Measurements from ENCODE around the gene TMC5. TPM values are rescaled to one million over a fixed set of nuclear protein-coding genes. Genes with fewer than 3 reads are reported as not detected.

Gene TMC5
- polyA plus RNA-seq, 1 donor = 17.3 TPM

- WGBS (ENCODE audit: insufficient coverage, low lambda C conversion rate) = no CpG with 5 or more reads among the region's 5 CpGs
- DNase-seq = no peak
- peaks cover 62% of the 10 kb centered on the region for H3K36me3 ChIP-seq (ENCODE audit: control insufficient read depth, insufficient read depth, low read length)
Observed at GRCh38 chr16:19446886-19447285, 29.2 kb downstream of the TMC5 start.

DNA sequence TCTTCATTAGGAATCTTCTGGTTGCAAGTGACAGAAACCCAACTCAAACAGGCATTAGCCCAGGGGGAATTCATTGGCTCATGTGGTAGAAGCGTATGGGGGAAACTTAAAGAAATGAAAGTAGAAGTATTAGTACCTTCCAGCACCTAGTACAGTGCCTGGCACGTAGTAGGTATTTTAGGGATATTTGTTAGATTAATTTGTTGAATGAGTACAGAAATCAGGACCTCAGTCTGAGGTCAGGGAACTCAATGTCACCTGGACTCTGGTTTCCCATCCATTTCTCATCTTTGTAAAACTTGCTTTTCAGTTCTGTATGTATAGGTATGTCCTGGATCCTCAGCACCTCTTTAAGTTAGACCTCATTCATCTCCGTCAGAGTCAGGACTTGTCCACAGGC, 32.5 kb downstream of the TMC5 start:
- H3K27me3 ChIP-seq (ENCODE audit: control insufficient read depth, insufficient read depth, low read length) = no peaks in the 10 kb centered on the region
- 100% methylated on average over 2 of the region's 3 CpGs for WGBS (ENCODE audit: insufficient coverage, low lambda C conversion rate)

More at GRCh38 chr16:19446886-19447285, 29.2 kb downstream of the TMC5 start:
- H3K9me3 ChIP-seq (ENCODE audit: control insufficient read depth, low read depth, low read length) = no peaks in the 10 kb centered on the region
- H3K4me1 ChIP-seq (ENCODE audit: control insufficient read depth, insufficient read depth, low read length) = no peaks in the 10 kb centered on the region
- no peak overlapping the region for H3K4me3 ChIP-seq (ENCODE audit: low read length)
- H3K27me3 ChIP-seq (ENCODE audit: control insufficient read depth, insufficient read depth, low read length) = no peaks in the 10 kb centered on the region
- no peak overlapping the region for H3K27ac ChIP-seq (ENCODE audit: low read length)

GRCh38 chr16:19458722-19459379, 41.2 kb downstream of the TMC5 start:
- Histone ChIP-seq H3K27me3 (ENCODE audit: control insufficient read depth, insufficient read depth, low read length) (no peaks in the 10 kb centered on the region), H3K4me3 (ENCODE audit: low read length) (no peak overlapping the region), H3K4me1 (ENCODE audit: control insufficient read depth, insufficient read depth, low read length) (no peaks in the 10 kb centered on the region), H3K27ac (ENCODE audit: low read length) (no peak overlapping the region), H3K36me3 (ENCODE audit: control insufficient read depth, insufficient read depth, low read length) (peaks cover 53% of the 10 kb centered on the region), H3K9me3 (ENCODE audit: control insufficient read depth, low read depth, low read length) (no peaks in the 10 kb centered on the region)
- 88% methylated on average over 3 of the region's 9 CpGs for WGBS (ENCODE audit: insufficient coverage, low lambda C conversion rate)
- no peak for DNase-seq

More for the DNA sequence above, 32.5 kb downstream of the TMC5 start:
- Histone ChIP-seq H3K4me3 (ENCODE audit: low read length) (no peak overlapping the region), H3K9me3 (ENCODE audit: control insufficient read depth, low read depth, low read length) (no peaks in the 10 kb centered on the region), H3K36me3 (ENCODE audit: control insufficient read depth, insufficient read depth, low read length) (peaks cover 47% of the 10 kb centered on the region), H3K27ac (ENCODE audit: low read length) (no peak overlapping the region), H3K4me1 (ENCODE audit: control insufficient read depth, insufficient read depth, low read length) (no peaks in the 10 kb centered on the region)
- DNase-seq = no peak

DNA sequence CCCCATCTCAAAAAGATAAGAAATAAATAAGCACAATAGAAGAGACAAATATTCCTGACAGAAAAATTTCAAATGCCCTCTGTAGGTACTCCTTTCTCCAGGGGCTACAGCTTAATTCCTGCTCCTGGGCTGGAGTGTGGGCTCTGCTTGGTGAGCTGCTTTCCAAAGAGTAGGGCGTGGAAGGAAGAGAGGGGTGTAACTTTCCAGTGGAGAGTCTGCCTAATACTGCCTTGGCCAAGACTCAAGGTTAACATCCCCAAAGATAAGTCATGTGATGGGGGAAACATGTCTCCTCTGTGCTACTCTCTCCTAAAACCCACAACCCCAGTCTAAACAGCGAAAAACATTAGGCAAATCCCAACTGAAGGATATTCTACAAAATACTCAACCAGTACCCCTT, 42.7 kb downstream of the TMC5 start:
- peaks cover 51% of the 10 kb centered on the region for H3K36me3 ChIP-seq (ENCODE audit: control insufficient read depth, insufficient read depth, low read length)
- WGBS (ENCODE audit: insufficient coverage, low lambda C conversion rate) = no CpG with 5 or more reads among the region's 2 CpGs
- DNase-seq = no peak
- no peaks in the 10 kb centered on the region for H3K9me3 ChIP-seq (ENCODE audit: control insufficient read depth, low read depth, low read length)
- no peak overlapping the region for H3K4me3 ChIP-seq (ENCODE audit: low read length)
- no peaks in the 10 kb centered on the region for H3K4me1 ChIP-seq (ENCODE audit: control insufficient read depth, insufficient read depth, low read length)
- no peak overlapping the region for H3K27ac ChIP-seq (ENCODE audit: low read length)
- no peaks in the 10 kb centered on the region for H3K27me3 ChIP-seq (ENCODE audit: control insufficient read depth, insufficient read depth, low read length)

DNA sequence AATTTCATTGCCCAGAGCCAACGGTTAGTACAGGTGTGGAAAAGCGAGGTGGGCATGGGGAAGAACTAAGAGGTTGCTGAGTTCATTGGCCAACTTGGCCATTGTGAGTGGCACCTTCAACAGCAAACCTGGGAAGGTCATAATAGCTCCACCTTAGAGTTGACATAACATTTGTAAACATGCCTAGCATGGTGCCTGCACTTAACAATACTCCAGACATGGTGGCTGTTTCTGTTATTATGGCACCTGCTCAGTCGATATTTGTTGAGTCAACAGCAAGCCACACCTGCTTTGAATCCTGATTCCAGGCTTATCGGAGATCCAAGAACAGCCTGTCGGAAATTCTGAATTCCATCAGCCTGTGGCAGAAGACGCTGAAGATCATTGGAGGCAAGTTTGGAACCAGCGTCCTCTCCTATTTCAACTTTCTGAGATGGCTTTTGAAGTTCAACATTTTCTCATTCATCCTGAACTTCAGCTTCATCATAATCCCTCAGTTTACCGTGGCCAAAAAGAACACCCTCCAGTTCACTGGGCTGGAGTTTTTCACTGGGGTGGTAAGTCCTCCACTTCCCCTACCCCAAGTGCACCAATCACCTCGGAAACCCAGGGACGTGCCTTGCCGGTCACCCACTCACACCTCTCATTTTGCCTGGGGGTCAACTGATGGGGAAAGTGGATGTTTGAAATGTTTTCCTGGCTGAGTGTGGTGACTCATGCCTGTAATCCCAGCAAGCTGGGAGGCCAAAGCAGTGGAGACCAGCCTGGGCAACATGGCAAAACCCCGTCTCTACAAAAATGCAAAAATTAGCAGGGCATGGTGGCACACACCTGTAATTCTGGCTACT, 46.0 kb downstream of the TMC5 start:
- H3K36me3 ChIP-seq (ENCODE audit: control insufficient read depth, insufficient read depth, low read length) = peaks cover 67% of the 10 kb centered on the region
- H3K27me3 ChIP-seq (ENCODE audit: control insufficient read depth, insufficient read depth, low read length) = no peaks in the 10 kb centered on the region
- H3K9me3 ChIP-seq (ENCODE audit: control insufficient read depth, low read depth, low read length) = no peaks in the 10 kb centered on the region
- 93% methylated on average over 3 of the region's 12 CpGs for WGBS (ENCODE audit: insufficient coverage, low lambda C conversion rate)
- H3K4me3 ChIP-seq (ENCODE audit: low read length) = no peak overlapping the region
- H3K27ac ChIP-seq (ENCODE audit: low read length) = no peak overlapping the region
- no peaks in the 10 kb centered on the region for H3K4me1 ChIP-seq (ENCODE audit: control insufficient read depth, insufficient read depth, low read length)
- peak in 1 of 2 donors; percentile 20 for DNase-seq

GRCh38 chr16:19468300-19468699, 50.6 kb downstream of the TMC5 start:
- no peaks in the 10 kb centered on the region for H3K4me1 ChIP-seq (ENCODE audit: control insufficient read depth, insufficient read depth, low read length)
- H3K27me3 ChIP-seq (ENCODE audit: control insufficient read depth, insufficient read depth, low read length) = no peaks in the 10 kb centered on the region
- H3K27ac ChIP-seq (ENCODE audit: low read length) = no peak overlapping the region
- H3K4me3 ChIP-seq (ENCODE audit: low read length) = no peak overlapping the region
- DNase-seq = no peak
- no peaks in the 10 kb centered on the region for H3K9me3 ChIP-seq (ENCODE audit: control insufficient read depth, low read depth, low read length)
- no CpG with 5 or more reads among the region's 3 CpGs for WGBS (ENCODE audit: insufficient coverage, low lambda C conversion rate)
- H3K36me3 ChIP-seq (ENCODE audit: control insufficient read depth, insufficient read depth, low read length) = peaks cover 65% of the 10 kb centered on the region

- H3K36me3 ChIP-seq (ENCODE audit: control insufficient read depth, insufficient read depth, low read length) = peaks cover 61% of the 10 kb centered on the region
- no peak overlapping the region for H3K27ac ChIP-seq (ENCODE audit: low read length)
- DNase-seq = no peak
- WGBS (ENCODE audit: insufficient coverage, low lambda C conversion rate) = no CpG with 5 or more reads among the region's 6 CpGs
- H3K4me1 ChIP-seq (ENCODE audit: control insufficient read depth, insufficient read depth, low read length) = no peaks in the 10 kb centered on the region
- no peaks in the 10 kb centered on the region for H3K9me3 ChIP-seq (ENCODE audit: control insufficient read depth, low read depth, low read length)
- no peaks in the 10 kb centered on the region for H3K27me3 ChIP-seq (ENCODE audit: control insufficient read depth, insufficient read depth, low read length)
- H3K4me3 ChIP-seq (ENCODE audit: low read length) = no peak overlapping the region
Observed at GRCh38 chr16:19472482-19472881, 54.8 kb downstream of the TMC5 start.

DNA sequence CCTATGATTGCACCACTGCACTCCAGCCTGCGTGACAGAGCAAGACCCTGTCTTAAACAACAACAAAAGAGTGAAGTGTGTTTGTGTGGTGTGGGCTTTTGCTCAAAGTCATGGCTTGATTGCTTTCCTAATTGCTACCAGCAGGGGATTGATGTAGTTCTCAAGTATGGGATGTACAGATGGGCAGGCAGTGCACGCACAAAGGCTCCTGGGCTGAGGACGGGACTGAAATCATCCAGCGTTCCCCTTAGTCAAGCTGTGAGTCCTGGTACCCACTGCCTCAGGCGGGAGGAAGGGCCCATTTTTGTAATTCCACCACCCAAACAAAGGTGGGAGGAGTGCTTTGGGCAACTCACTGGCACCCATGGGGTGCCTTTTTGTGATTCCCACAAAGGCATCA, 56.9 kb downstream of the TMC5 start:
- H3K36me3 ChIP-seq (ENCODE audit: control insufficient read depth, insufficient read depth, low read length) = peaks cover 50% of the 10 kb centered on the region
- WGBS (ENCODE audit: insufficient coverage, low lambda C conversion rate) = no CpG with 5 or more reads among the region's 5 CpGs
- H3K4me1 ChIP-seq (ENCODE audit: control insufficient read depth, insufficient read depth, low read length) = no peaks in the 10 kb centered on the region
- H3K27me3 ChIP-seq (ENCODE audit: control insufficient read depth, insufficient read depth, low read length) = no peaks in the 10 kb centered on the region
- no peaks in the 10 kb centered on the region for H3K9me3 ChIP-seq (ENCODE audit: control insufficient read depth, low read depth, low read length)
- no peak overlapping the region for H3K4me3 ChIP-seq (ENCODE audit: low read length)
- DNase-seq = no peak
- no peak overlapping the region for H3K27ac ChIP-seq (ENCODE audit: low read length)

- Histone ChIP-seq H3K9me3 (ENCODE audit: control insufficient read depth, low read depth, low read length) (no peaks in the 10 kb centered on the region), H3K4me1 (ENCODE audit: control insufficient read depth, insufficient read depth, low read length) (no peaks in the 10 kb centered on the region), H3K36me3 (ENCODE audit: control insufficient read depth, insufficient read depth, low read length) (peaks cover 43% of the 10 kb centered on the region), H3K27ac (ENCODE audit: low read length) (no peak overlapping the region), H3K4me3 (ENCODE audit: low read length) (no peak overlapping the region), H3K27me3 (ENCODE audit: control insufficient read depth, insufficient read depth, low read length) (no peaks in the 10 kb centered on the region)
- 100% methylated on average over 1 of the region's 1 CpG for WGBS (ENCODE audit: insufficient coverage, low lambda C conversion rate)
- no peak for DNase-seq
Observed at GRCh38 chr16:19478505-19478904, 60.8 kb downstream of the TMC5 start.

DNA sequence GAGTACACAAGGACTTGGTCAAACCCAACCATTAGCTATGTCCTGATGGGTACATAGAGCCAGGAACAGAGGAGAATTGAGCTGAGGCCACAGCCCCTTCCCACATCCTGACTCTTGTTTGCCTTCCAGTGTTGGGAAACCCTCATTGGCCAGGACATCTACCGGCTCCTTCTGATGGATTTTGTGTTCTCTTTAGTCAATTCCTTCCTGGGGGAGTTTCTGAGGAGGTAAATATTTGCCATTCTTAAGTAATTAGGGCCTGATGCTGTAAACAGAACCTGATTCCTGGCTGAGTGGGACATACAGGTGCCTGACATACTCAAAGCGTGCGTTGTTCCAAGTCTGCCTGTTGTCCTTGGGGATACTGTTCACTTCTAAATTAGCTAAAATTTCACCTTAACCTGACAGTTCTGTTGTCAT, 61.6 kb downstream of the TMC5 start:
- Histone ChIP-seq H3K36me3 (ENCODE audit: control insufficient read depth, insufficient read depth, low read length) (peaks cover 47% of the 10 kb centered on the region), H3K4me1 (ENCODE audit: control insufficient read depth, insufficient read depth, low read length) (no peaks in the 10 kb centered on the region), H3K9me3 (ENCODE audit: control insufficient read depth, low read depth, low read length) (no peaks in the 10 kb centered on the region), H3K27me3 (ENCODE audit: control insufficient read depth, insufficient read depth, low read length) (no peaks in the 10 kb centered on the region), H3K4me3 (ENCODE audit: low read length) (no peak overlapping the region), H3K27ac (ENCODE audit: low read length) (no peak overlapping the region)
- DNase-seq = no peak
- WGBS (ENCODE audit: insufficient coverage, low lambda C conversion rate) = no CpG with 5 or more reads among the region's 3 CpGs
